Smooth muscle cell (in vitro differentiated cells): ENCODE data around the gene PIP5KL1. TPM values are rescaled to one million over a fixed set of nuclear protein-coding genes. Genes with fewer than 3 reads are reported as not detected.

Source experiments
- DNase-seq: peaks from one replicate; lab custom pipeline; 2025; ENCODE audit not compliant: unreplicated experiment; lab: John Stamatoyannopoulos, UW
- H2AFZ ChIP-seq: fragments of 200-600 bp; sonication (generic); 2 replicates; pipeline ENCODE4 v1.6.0; 2016; ENCODE audit warnings: antibody characterized with exemption, low read depth, mild to moderate bottlenecking
- H3F3A ChIP-seq: fragments of 200-600 bp; sonication (generic); 2 replicates; pipeline ENCODE4 v1.6.0; 2017; ENCODE audit warnings: antibody characterized with exemption, low read depth
- H3K27ac ChIP-seq: fragments of 200-600 bp; sonication (generic); 2 replicates; pipeline ENCODE4 v1.5.1; 2016; ENCODE audit warnings: low read depth, mild to moderate bottlenecking
- H3K27me3 ChIP-seq: fragments of 200-600 bp; sonication (generic); 2 replicates; pipeline ENCODE4 v1.6.1; 2016; ENCODE audit warnings: low read depth, mild to moderate bottlenecking
- H3K36me3 ChIP-seq: fragments of 200-600 bp; sonication (generic); 2 replicates; pipeline ENCODE4 v1.5.1; 2016; ENCODE audit warnings: low read depth
- H3K4me1 ChIP-seq: fragments of 200-600 bp; sonication (generic); 2 replicates; pipeline ENCODE4 v1.5.1; 2016; ENCODE audit warnings: low read depth
- H3K4me2 ChIP-seq: fragments of 200-600 bp; sonication (generic); 2 replicates; pipeline ENCODE4 v1.6.0; 2016; ENCODE audit warnings: mild to moderate bottlenecking
- H3K4me3 ChIP-seq: fragments of 200-600 bp; sonication (generic); 2 replicates; pipeline ENCODE4 v1.5.1; 2016; ENCODE audit warnings: mild to moderate bottlenecking
- H3K79me2 ChIP-seq: fragments of 200-600 bp; sonication (generic); 2 replicates; pipeline ENCODE4 v1.6.0; 2016; ENCODE audit warnings: low read depth, mild to moderate bottlenecking
- H3K9ac ChIP-seq: fragments of 200-600 bp; sonication (generic); 2 replicates; pipeline ENCODE4 v1.6.0; 2016; ENCODE audit warnings: low read depth
- H3K9me3 ChIP-seq: fragments of 200-600 bp; sonication (generic); replicated peaks from 2 replicates; pipeline ENCODE4 v1.5.1; 2016; ENCODE audit warnings: low read depth
- H4K20me1 ChIP-seq: fragments of 200-600 bp; sonication (generic); 2 replicates; pipeline ENCODE4 v1.6.0; 2016; ENCODE audit warnings: low read depth
- WGBS: methylation state at CpG from one replicate; pipeline ENCODE4 v1.1.7; 2016; ENCODE audit warnings: low lambda C conversion rate; 5-methylcytosine and 5-hydroxymethylcytosine counted together
- polyA plus RNA-seq: library from polyadenylated mRNA; unstranded; fragments of >200 nt; fragmentation: Nextera tagmentation; extraction: Ambion mirVana; gene quantifications from 2 replicates; pipeline ENCODE4 v1.2.1, GENCODE V29; 2016
- total RNA-seq: library from RNA; depleted of rRNA; stranded (reverse); fragments of >200 nt; gene quantifications from 2 replicates; pipeline ENCODE4 v1.2.3, GENCODE V29; 2014
- TF ChIP-seq, protein P1 (sequence below): fragments of 200-600 bp; sonication (generic); IDR thresholded peaks from 2 replicates; pipeline ENCODE4 v1.5.1; 2017; ENCODE audit warnings: borderline replicate concordance, mild to moderate bottlenecking, antibody characterized with exemption; ENCODE audit not compliant: insufficient read depth, poor library complexity, severe bottlenecking

The PIP5KL1 gene
- total and polyA plus RNA-seq, 2 experiments from 2014 or later = 1.1 to 2.7 TPM

DNA sequence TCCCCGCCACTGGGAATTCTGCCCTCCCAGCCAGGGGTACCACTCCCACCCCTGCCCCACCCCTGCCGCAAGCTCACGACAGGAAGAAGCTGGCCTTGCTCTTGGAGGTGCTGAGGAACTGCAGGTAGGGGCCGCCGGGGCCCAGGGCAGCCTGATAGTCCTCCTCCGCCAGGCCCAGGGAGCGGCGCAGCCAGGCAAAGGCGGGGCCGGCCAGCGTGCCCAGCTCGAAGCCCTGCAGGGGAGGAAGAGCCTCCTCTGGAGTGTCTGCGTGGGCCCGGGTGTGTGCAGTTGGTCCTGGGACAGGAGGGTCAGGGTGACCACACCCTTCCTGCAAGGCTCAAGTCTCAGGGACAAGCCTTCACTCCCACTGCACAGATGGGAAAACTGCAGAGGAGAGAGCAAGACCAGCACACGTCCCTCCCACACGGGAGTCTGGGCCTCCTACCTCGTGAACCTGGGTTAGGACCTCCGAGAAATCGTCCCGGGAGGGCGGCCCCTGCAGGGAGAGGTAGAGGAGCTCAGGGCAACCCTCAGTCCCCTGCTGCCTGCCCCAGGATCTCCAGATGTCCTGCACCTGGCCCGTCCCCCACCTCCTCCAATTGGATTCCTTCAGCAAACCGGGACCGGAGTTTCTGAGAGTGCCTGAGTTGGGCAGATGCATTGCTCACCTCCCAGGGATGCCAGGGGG is 2.4 kb downstream of the PIP5KL1 start:
- Histone ChIP-seq H3K4me3 (peak overlapping the region; percentile 45), H3K4me2 (peak overlapping the region; percentile 91)
- no peak for DNase-seq

DNA sequence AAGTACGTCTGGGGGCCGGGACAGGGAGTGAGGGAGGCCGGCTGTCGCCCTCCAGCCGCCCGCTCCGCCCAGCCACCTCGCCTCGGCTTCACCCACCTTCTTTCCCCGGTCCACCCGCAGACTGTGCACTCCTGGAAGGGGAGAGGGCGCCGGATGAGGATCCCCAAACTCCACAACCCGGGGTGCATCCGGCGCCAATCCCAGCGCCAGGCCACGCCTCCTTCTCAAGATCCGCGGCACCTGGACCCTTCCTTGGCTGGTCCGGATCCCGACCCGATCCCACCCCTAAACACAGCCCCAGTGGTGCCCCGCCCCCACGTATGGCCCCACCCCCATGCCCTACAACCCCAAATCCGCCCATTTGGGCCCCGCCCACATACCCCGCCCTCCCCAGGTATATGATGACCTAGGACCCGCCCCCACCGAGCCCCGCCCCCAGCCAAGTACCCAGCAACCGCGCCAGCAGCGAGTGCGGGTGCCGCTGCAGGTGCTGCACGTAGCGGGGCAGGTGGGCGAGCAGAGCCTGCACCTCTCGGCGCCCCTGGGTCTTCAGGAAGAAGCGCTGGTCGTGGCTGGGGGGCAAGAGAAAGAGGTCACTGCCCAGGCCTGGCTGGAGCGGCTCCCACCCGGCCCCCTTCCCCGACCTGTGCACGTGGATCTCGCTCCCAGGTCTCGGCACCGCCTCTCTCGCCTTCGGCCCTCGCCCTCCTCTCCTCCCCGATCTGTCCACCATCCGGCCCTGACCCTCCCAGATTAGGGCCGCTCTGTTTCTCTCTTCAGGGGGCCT is 3.2 kb downstream of the PIP5KL1 start:
- Histone ChIP-seq H3K36me3 (no peaks in the 10 kb centered on the region), H3K4me2 (peak overlapping the region; percentile 91), H4K20me1 (no peaks in the 10 kb centered on the region), H3K9me3 (no peaks in the 10 kb centered on the region), H3K4me1 (peaks cover 18% of the 10 kb centered on the region), H3K79me2 (no peaks in the 10 kb centered on the region), H3K27me3 (peaks cover 23% of the 10 kb centered on the region), H3K9ac (no peak overlapping the region), H3K27ac (no peak overlapping the region), H3F3A (peaks cover 5% of the 10 kb centered on the region), H3K4me3 (peak overlapping the region; percentile 45), H2AFZ (no peak overlapping the region)
- 1% methylated on average over 21 of the region's 56 CpGs for WGBS
- no peak for DNase-seq
- TF ChIP-seq, protein P1, sequence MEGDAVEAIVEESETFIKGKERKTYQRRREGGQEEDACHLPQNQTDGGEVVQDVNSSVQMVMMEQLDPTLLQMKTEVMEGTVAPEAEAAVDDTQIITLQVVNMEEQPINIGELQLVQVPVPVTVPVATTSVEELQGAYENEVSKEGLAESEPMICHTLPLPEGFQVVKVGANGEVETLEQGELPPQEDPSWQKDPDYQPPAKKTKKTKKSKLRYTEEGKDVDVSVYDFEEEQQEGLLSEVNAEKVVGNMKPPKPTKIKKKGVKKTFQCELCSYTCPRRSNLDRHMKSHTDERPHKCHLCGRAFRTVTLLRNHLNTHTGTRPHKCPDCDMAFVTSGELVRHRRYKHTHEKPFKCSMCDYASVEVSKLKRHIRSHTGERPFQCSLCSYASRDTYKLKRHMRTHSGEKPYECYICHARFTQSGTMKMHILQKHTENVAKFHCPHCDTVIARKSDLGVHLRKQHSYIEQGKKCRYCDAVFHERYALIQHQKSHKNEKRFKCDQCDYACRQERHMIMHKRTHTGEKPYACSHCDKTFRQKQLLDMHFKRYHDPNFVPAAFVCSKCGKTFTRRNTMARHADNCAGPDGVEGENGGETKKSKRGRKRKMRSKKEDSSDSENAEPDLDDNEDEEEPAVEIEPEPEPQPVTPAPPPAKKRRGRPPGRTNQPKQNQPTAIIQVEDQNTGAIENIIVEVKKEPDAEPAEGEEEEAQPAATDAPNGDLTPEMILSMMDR = no peak

More for the DNA sequence above, 2.4 kb downstream of the PIP5KL1 start:
- Histone ChIP-seq H3K9me3 (no peaks in the 10 kb centered on the region), H3K27ac (no peak overlapping the region), H3K9ac (no peak overlapping the region), H3F3A (peaks cover 5% of the 10 kb centered on the region), H4K20me1 (no peaks in the 10 kb centered on the region), H3K4me1 (peaks cover 18% of the 10 kb centered on the region), H2AFZ (no peak overlapping the region), H3K27me3 (peaks cover 23% of the 10 kb centered on the region), H3K79me2 (no peaks in the 10 kb centered on the region), H3K36me3 (no peaks in the 10 kb centered on the region)
- WGBS = 24% methylated on average over 24 of the region's 24 CpGs
- TF ChIP-seq, protein P1 = no peak

DNA sequence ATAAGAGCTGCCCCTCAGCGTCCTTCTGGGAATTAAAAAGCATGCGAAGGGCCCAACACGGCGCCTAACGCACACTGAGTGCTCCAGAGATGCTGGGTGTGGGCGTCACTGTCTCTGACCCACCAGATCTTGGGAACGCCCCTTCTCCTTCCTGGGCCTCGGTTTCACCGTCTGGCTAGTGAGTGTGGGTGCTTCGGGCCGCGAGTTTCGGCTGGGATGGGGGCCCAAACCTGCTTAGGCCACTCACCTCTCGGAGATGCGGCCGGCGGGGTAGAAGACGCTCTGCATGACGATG is 3.7 kb downstream of the PIP5KL1 start:
- Histone ChIP-seq H3K4me2 (peak overlapping the region; percentile 91), H3K36me3 (no peaks in the 10 kb centered on the region), H3K9ac (no peak overlapping the region), H3K9me3 (no peaks in the 10 kb centered on the region), H3K4me3 (peak overlapping the region; percentile 45), H3K4me1 (peaks cover 18% of the 10 kb centered on the region), H2AFZ (no peak overlapping the region), H3K79me2 (no peaks in the 10 kb centered on the region), H3F3A (peaks cover 5% of the 10 kb centered on the region), H3K27ac (no peak overlapping the region), H4K20me1 (no peaks in the 10 kb centered on the region), H3K27me3 (peaks cover 23% of the 10 kb centered on the region)
- 4% methylated on average over 19 of the region's 19 CpGs for WGBS
- TF ChIP-seq, protein P1 = no peak
- DNase-seq = no peak
